Stimulated activated CD8-positive, alpha-beta memory T cell treated with anti-CD3 and anti-CD28 coated beads, Interleukin-12 subunit alpha, Interleukin-12 subunit beta, amount 100 ng/mL, for 24 hours (primary cell): ENCODE data around the gene ITGB5.
"Not testable (repeated sequence)": the region's sequence is repeated elsewhere in the genome, so short reads cannot be mapped to it uniquely, and the experiment has no call there.

ENCODE experiments used
- DNase-seq: peaks from one replicate; pipeline ENCODE4 v3.0.0-alpha.2; 2020; ENCODE audit errors: extremely low read depth

Gene ITGB5

DNA sequence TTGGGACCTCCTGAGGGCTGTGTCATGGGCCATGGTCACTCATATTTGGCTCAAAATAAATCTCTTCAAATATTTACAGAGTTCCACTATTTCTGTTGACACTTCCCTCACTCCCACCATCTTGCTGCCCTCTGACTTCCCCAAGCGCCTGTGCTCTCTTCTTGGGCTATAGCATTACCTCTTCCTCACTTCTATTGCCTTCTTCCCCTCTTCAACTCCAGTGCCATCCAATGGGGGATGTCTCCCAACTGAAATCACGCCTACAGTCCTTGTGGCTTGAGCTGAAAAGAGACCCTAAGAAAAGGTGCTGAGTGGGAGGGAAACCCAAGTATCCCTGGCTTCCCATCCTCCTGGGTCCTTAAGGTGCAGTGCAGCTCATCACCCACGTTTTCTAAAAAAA lies 135.1 kb downstream of the ITGB5 start:
- DNase-seq: no peak

GRCh38 chr3:124751501-124751900 lies 135.7 kb downstream of the ITGB5 start:
- DNase-seq: no peak

- not testable (repeated sequence) for DNase-seq
Observed at GRCh38 chr3:124749877-124750276, 137.3 kb downstream of the ITGB5 start.

GRCh38 chr3:124748560-124749198 lies 138.5 kb downstream of the ITGB5 start:
- DNase-seq: no peak

GRCh38 chr3:124747111-124747981 lies 139.8 kb downstream of the ITGB5 start:
- DNase-seq: no peak

DNA sequence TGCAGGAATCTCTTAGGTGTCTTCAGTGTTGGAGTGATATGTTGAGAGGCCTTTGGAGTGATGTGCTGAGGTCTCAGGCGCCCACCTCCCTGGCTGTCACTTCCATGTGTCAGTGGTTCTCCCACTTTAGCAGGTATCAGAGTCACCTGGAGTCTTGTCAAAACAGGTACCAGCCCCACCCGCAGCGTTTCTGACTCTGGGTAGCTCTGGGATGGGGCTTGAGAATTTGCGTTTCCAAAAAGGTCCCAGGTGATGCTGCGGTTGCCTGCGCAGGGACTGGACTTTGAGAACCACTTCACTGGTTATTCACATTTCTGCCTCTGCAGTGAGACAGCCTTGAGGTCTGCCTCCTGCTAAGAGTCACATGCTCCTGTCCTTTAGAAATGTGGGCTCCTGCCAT lies 141.4 kb downstream of the ITGB5 start:
- DNase-seq: no peak

DNA sequence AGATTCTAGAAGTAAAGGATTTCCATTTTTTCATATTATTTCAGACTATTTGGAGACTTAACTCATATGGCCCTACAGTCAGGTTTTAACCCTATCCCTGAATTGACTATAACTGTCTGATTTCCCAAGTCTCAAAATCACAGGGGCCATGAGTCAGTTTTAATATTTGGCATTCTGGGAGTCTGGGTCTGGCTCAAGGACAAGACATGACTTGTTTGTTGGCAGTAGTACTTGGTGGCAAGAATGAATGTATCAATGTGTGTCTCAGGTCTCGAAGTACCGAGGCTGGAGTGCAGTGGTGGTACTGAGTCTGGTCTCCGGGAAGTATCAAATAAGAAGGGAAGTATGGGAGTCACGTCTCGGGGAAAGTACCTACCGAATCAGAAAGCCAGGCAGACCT lies 146.1 kb downstream of the ITGB5 start:
- DNase-seq: no peak

GRCh38 chr3:124731760-124732159 lies 155.4 kb downstream of the ITGB5 start:
- no peak for DNase-seq

GRCh38 chr3:124730941-124731297 lies 156.2 kb downstream of the ITGB5 start:
- no peak for DNase-seq

DNA sequence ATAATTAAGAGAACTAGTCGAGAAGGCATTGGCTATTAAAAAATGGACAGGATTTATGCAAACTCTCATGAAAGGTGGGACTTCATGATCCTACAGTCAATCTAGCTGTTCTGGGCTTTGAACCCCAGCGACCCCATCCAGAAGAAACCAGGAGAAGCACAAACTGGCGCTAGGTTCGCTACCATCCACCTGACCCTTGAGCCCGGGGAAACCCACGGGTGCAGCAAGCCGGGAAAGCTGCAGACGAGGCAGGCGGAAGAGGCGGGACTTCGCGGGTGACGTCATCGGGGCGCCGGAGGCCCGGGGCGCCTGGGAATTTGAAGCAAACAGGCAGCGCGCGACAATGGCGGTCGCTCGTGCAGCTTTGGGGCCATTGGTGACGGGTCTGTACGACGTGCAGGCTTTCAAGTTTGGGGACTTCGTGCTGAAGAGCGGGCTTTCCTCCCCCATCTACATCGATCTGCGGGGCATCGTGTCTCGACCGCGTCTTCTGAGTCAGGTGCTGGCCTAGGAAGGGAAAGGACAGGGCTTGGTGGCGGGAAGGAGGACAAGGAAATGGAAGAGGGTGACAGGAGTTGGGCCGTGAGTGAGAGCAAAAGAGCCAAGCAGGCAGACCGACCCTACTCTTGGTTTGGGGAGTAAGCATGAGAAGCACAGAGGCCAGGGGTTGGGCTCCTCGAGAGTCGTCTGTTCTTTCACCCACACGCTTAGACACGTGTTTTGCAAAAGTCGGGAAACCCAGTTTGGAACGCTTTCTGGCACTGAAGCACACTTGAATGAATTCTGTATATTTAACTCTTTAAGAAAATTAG lies 156.8 kb downstream of the ITGB5 start, which contains the start of gene UMPS:
TSS of gene UMPS (plus strand) at position 324 of the 812 bp plus-strand sequence. CDS start at position 344, 20 bp downstream.
- DNase-seq: peak; percentile 84

DNA sequence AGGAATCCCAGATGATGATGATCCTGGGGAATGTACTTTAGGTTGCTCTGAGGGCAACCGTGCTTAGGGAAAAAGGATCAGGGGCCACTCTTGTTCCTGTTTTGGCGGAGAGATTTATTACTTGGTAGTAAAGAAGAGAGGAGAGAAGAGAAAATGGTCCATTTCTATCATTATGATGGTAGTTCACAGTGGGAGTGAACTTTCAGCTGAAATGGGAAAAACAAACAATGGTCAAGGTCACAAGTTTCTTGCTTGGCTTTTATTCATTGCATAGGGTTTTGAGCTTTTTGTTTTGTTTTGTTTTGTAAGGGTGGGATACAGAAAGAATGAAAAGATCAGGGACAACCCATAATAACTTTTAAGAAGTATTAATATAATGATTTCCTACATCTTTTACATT lies 164.6 kb downstream of the ITGB5 start:
- DNase-seq: no peak

GRCh38 chr3:124714223-124714853 lies 172.8 kb downstream of the ITGB5 start:
- DNase-seq: no peak
